PC-9 (cell line): ENCODE results near the gene CD3G. TPM values are rescaled to one million over a fixed set of nuclear protein-coding genes. Genes with fewer than 3 reads are reported as not detected.

Source experiments
- BruUV-seq: library from RNA; stranded (reverse); fragments of 400-500 nt; replicated peaks from 2 replicates; lab custom pipeline; 2021; lab: Mats Ljungman, UMichigan
- CTCF ChIA-PET: fragments of 300-600 bp; sonication (Branson Sonifier 250); formaldehyde crosslinking; loops from one replicate; lab custom pipeline; 2022; ENCODE audit warnings: antibody characterized with exemption; lab: Charles Lee
- POLR2A ChIA-PET: fragments of 300-600 bp; sonication (Branson Sonifier 250); formaldehyde crosslinking; loops from one replicate; lab custom pipeline; 2022; ENCODE audit warnings: antibody characterized with exemption; ENCODE audit not compliant: unreplicated experiment; lab: Charles Lee
- DNase-seq, 2 experiments: peaks; one replicate each; pipeline versions ENCODE4 v3.0.0 to v3.0.0-alpha.2; 2015 to 2022; ENCODE audit warnings: mixed read lengths in 1 of 2
- H2AFZ ChIP-seq: fragments of 200-600 bp; sonication (generic); 2 replicates; pipeline ENCODE4 v1.8.1; 2017; ENCODE audit warnings: antibody characterized with exemption
- H3F3A ChIP-seq: fragments of 200-600 bp; sonication (generic); 2 replicates; pipeline ENCODE4 v1.8.1; 2017; ENCODE audit warnings: antibody characterized with exemption, mild to moderate bottlenecking, low read depth; ENCODE audit not compliant: insufficient read depth
- H3K27ac ChIP-seq: fragments of 200-600 bp; sonication (generic); 2 replicates; pipeline ENCODE4 v1.6.1; 2016; ENCODE audit warnings: mixed run types
- H3K27me3 ChIP-seq: fragments of 200-600 bp; sonication (generic); 2 replicates; pipeline ENCODE4 v1.6.1; 2016; ENCODE audit warnings: low read depth, mixed run types; ENCODE audit not compliant: insufficient read depth
- H3K36me3 ChIP-seq: fragments of 200-600 bp; sonication (generic); 2 replicates; pipeline ENCODE4 v1.6.1; 2016; ENCODE audit warnings: low read depth, mixed run types
- H3K4me1 ChIP-seq: fragments of 200-600 bp; sonication (generic); replicated peaks from 2 replicates; pipeline ENCODE4 v1.6.1; 2016; ENCODE audit warnings: mixed run types; ENCODE audit not compliant: insufficient read depth
- H3K4me2 ChIP-seq: fragments of 200-600 bp; sonication (generic); 2 replicates; pipeline ENCODE4 v1.6.1; 2017; ENCODE audit warnings: mixed run types
- H3K4me3 ChIP-seq: fragments of 200-600 bp; sonication (generic); 2 replicates; pipeline ENCODE4 v1.6.1; 2016; ENCODE audit warnings: mixed run types
- H3K79me2 ChIP-seq: fragments of 200-600 bp; sonication (generic); 2 replicates; pipeline ENCODE4 v1.6.1; 2017; ENCODE audit warnings: low read depth, mixed run types
- H3K9me2 ChIP-seq: fragments of 200-600 bp; sonication (generic); 2 replicates; pipeline ENCODE4 v1.8.1; 2017; ENCODE audit warnings: mild to moderate bottlenecking; ENCODE audit not compliant: insufficient read depth
- H3K9me3 ChIP-seq: fragments of 200-600 bp; sonication (generic); 2 replicates; pipeline ENCODE4 v1.8.1; 2016; ENCODE audit warnings: low read depth; ENCODE audit not compliant: insufficient read depth
- H4K20me1 ChIP-seq: fragments of 200-600 bp; sonication (generic); 2 replicates; pipeline ENCODE4 v1.8.1; 2017; ENCODE audit not compliant: insufficient read depth
- CTCF ChIP-seq: fragments of 200-600 bp; sonication (generic); conservative IDR thresholded peaks from 2 replicates; pipeline ENCODE4 v1.6.1; 2017; ENCODE audit warnings: mixed run types, antibody characterized with exemption, mild to moderate bottlenecking, moderate library complexity
- EZH2 ChIP-seq: fragments of 200-600 bp; sonication (generic); IDR thresholded peaks from 2 replicates; pipeline ENCODE4 v1.8.0; 2017; ENCODE audit warnings: antibody characterized with exemption, low read depth
- intact Hi-C: fragments of 100-400 bp; cut with micrococcal nuclease; formaldehyde crosslinking; loops from one replicate; pipeline ENCODE4 v1.10.0; 2022; ENCODE audit not compliant: unreplicated experiment
- total RNA-seq: library from RNA; stranded (reverse); gene quantifications from 2 replicates; pipeline ENCODE4 v1.2.3, GENCODE V29; 2021

The CD3G gene
- total RNA-seq, 1 experiment from 2014 or later, result not detected

DNA sequence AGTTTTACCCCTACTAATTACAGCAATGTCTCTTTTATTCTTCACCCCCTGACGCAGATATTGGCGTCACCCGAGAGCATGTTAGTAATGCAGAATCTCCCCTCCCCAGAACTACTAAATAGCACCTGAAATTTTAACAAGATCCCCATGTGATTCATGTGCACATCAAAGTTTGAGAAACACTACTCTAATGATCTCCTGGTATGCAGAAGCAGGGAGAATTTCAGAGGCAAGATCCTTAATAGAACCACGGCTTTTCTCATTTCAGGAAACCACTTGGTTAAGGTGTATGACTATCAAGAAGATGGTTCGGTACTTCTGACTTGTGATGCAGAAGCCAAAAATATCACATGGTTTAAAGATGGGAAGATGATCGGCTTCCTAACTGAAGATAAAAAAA lies 5.3 kb downstream of the CD3G start:
- Histone ChIP-seq H3K4me1 (peaks cover 21% of the 10 kb centered on the region), H3K9me3 (no peaks in the 10 kb centered on the region), H3K27ac (no peak overlapping the region), H3K79me2 (no peaks in the 10 kb centered on the region), H3K9me2 (no peaks in the 10 kb centered on the region), H3F3A (0 out of 2 replicates have a peak, but pooled peaks cover 11% of the 10 kb centered on the region), H4K20me1 (no peaks in the 10 kb centered on the region), H3K4me3 (no peak overlapping the region), H3K27me3 (no peaks in the 10 kb centered on the region), H2AFZ (no peak overlapping the region), H3K36me3 (no peaks in the 10 kb centered on the region), H3K4me2 (no peak overlapping the region)
- BruUV-seq, result no TSS peak
- no peak for DNase-seq
- intact Hi-C loops, result no loop called here
- POLR2A ChIA-PET, result no interaction called here
- TF ChIP-seq EZH2 (no peak), CTCF (no peak)
- CTCF ChIA-PET, result no interaction called here

DNA sequence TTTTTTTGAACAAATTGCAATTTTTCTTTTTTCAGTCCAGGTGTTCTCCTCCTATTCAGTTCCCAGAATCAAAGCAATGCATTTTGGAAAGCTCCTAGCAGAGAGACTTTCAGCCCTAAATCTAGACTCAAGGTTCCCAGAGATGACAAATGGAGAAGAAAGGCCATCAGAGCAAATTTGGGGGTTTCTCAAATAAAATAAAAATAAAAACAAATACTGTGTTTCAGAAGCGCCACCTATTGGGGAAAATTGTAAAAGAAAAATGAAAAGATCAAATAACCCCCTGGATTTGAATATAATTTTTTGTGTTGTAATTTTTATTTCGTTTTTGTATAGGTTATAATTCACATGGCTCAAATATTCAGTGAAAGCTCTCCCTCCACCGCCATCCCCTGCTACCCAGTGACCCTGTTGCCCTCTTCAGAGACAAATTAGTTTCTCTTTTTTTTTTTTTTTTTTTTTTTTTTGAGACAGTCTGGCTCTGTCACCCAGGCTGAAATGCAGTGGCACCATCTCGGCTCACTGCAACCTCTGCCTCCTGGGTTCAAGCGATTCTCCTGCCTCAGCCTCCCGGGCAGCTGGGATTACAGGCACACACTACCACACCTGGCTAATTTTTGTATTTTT lies 9.1 kb downstream of the CD3G start:
- no peaks in the 10 kb centered on the region for H4K20me1 ChIP-seq
- H3K27me3 ChIP-seq, result no peaks in the 10 kb centered on the region
- CTCF ChIA-PET, result interaction anchor here (0.6 kb wide), 1 partner anchor 155 kb away, joined by 15 read pairs; no protein-coding TSS in a partner anchor
- no peaks in the 10 kb centered on the region for H3K36me3 ChIP-seq
- H3K79me2 ChIP-seq, result no peaks in the 10 kb centered on the region
- H3F3A ChIP-seq, result peaks cover 23% of the 10 kb centered on the region; the same call in 1 of the 2 replicates
- DNase-seq, result no peak
- H2AFZ ChIP-seq, result no peak overlapping the region
- no peak overlapping the region for H3K27ac ChIP-seq
- POLR2A ChIA-PET, result no interaction called here
- H3K4me1 ChIP-seq, result peaks cover 21% of the 10 kb centered on the region
- H3K9me3 ChIP-seq, result no peaks in the 10 kb centered on the region
- BruUV-seq, result no TSS peak
- H3K9me2 ChIP-seq, result no peaks in the 10 kb centered on the region
- no peak overlapping the region; the same call in 1 of the 2 replicates for H3K4me2 ChIP-seq
- TF ChIP-seq CTCF (peak; percentile 86), EZH2 (no peak)
- intact Hi-C loops, result loop anchor here (1.0 to 5.0 kb wide), 3 partner anchors 57 to 155 kb away; partner anchors contain the start of gene MPZL2
- no peak overlapping the region for H3K4me3 ChIP-seq

- Histone ChIP-seq H3K27ac (no peak overlapping the region), H4K20me1 (peaks cover 4% of the 10 kb centered on the region; the same call in 1 of the 2 replicates), H3K4me3 (no peak overlapping the region), H3K4me1 (peaks cover 16% of the 10 kb centered on the region; the same call in 1 of the 2 replicates), H2AFZ (no peak overlapping the region), H3F3A (peaks cover 26% of the 10 kb centered on the region; the same call in 1 of the 2 replicates), H3K36me3 (no peaks in the 10 kb centered on the region; the same call in 1 of the 2 replicates), H3K9me3 (no peaks in the 10 kb centered on the region), H3K4me2 (no peak overlapping the region), H3K9me2 (no peaks in the 10 kb centered on the region), H3K79me2 (peaks cover 36% of the 10 kb centered on the region), H3K27me3 (no peaks in the 10 kb centered on the region)
- TF ChIP-seq EZH2 (no peak), CTCF (no peak)
- intact Hi-C loops, result no loop called here
- POLR2A ChIA-PET, result no interaction called here
- CTCF ChIA-PET, result no interaction called here
- no peak for DNase-seq
- BruUV-seq, result no TSS peak
These were observed 13.9 kb downstream of the CD3G start for GRCh38 chr11:118358071-118358470.
